ENCODE data around the gene ZFR2. TPM values are rescaled to one million over a fixed set of nuclear protein-coding genes. Genes with fewer than 3 reads are reported as not detected.

Gene ZFR2
- total RNA-seq, 4 donors from 2014 or later: not detected

DNA sequence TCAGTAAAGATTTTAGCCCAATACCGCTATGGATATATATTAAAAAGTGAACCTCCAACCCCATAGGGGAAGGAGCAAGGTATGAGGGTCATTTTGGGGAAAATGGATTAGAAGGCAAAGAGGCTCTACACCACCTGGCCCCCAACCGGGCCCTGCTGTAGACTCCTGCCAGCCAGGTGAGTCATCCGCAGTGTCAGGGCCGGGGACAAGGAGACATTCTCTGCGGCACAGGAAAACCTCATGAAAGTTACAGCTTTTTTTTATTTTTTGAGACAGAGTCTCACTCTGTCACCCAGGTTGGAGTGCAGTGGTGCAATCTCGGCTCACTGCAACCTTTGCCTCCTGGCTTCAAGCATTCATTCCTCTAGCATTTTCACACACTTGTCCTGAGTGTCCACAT lies 32.0 kb downstream of the ZFR2 start:
- no peak for DNase-seq
- H3K27ac ChIP-seq: no peak overlapping the region
- no peaks in the 10 kb centered on the region for H3K9me3 ChIP-seq
- H3K4me3 ChIP-seq: no peak overlapping the region
- no peak for TF ChIP-seq POLR2A (IDR thresholded peaks at IDR 0.05)
- TF ChIP-seq, protein P1, sequence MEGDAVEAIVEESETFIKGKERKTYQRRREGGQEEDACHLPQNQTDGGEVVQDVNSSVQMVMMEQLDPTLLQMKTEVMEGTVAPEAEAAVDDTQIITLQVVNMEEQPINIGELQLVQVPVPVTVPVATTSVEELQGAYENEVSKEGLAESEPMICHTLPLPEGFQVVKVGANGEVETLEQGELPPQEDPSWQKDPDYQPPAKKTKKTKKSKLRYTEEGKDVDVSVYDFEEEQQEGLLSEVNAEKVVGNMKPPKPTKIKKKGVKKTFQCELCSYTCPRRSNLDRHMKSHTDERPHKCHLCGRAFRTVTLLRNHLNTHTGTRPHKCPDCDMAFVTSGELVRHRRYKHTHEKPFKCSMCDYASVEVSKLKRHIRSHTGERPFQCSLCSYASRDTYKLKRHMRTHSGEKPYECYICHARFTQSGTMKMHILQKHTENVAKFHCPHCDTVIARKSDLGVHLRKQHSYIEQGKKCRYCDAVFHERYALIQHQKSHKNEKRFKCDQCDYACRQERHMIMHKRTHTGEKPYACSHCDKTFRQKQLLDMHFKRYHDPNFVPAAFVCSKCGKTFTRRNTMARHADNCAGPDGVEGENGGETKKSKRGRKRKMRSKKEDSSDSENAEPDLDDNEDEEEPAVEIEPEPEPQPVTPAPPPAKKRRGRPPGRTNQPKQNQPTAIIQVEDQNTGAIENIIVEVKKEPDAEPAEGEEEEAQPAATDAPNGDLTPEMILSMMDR (IDR thresholded peaks at IDR 0.05): no peak
- no peaks in the 10 kb centered on the region for H3K27me3 ChIP-seq
- intact Hi-C loops (cut with DNase I; ENCODE audit: low total_unique reads): no loop called here
- H3K4me1 ChIP-seq: no peaks in the 10 kb centered on the region
- no peaks in the 10 kb centered on the region for H3K36me3 ChIP-seq

DNA sequence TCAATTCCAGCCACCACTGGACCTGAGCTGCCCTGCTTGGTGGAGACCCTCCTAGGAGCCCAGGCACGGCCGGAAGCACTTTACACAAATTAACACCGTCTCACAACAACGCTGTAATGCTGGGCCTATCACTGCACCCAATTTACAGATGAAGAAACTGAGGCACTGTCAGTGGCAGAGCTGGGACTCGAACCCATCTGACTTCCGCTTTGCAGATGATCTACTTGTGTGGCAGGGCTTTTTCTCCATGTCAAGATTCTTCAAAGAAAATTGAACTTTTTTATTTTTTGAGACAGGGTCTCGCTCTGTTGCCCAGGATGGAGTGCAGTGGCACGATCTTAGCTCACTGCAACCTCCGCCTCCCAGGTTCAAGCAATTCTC lies 33.8 kb downstream of the ZFR2 start:
- Histone ChIP-seq H3K36me3 (no peaks in the 10 kb centered on the region), H3K4me1 (no peaks in the 10 kb centered on the region), H3K9me3 (no peaks in the 10 kb centered on the region), H3K4me3 (no peak overlapping the region), H3K27ac (no peak overlapping the region), H3K27me3 (no peaks in the 10 kb centered on the region)
- intact Hi-C loops (cut with DNase I; ENCODE audit: low total_unique reads): no loop called here
- DNase-seq: no peak
- no peak for TF ChIP-seq POLR2A (IDR thresholded peaks at IDR 0.05)
- TF ChIP-seq, protein P1 (IDR thresholded peaks at IDR 0.05): no peak

DNA sequence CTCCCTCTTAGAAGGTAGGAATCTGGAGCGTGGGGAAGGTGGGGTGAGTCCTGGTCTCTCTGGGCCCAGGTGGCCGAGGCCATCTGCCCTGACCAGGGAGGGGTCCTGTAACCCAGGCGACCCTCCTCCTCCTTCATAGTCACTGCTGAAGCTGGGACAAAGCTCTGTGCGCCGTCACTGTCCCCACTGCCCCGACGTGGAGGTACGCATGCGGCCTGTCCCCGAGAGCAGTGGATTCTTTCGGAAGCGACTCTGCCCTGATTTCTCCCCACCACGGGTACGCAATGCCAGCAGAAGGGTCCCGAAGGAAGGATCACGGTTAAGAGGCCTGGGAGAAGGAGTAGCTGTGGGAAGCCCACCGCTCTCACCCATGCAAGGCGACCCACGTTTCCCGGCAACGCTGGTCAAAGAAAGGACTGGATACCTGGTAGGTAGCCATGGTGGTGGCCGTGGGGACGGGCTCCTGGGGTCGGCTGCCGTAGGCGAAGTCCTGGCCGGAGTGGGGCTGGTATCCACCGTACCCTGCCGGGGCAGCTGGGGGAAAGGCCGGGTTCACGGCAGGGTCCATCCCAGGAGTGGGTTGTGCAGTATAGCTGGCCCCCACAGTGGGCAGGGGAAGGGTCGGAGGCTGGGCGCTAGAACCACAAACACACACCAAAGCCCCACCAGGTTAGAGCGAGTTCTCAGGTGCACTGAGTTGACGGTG lies 34.3 kb downstream of the ZFR2 start:
- intact Hi-C loops (cut with DNase I; ENCODE audit: low total_unique reads): no loop called here
- H3K4me3 ChIP-seq: no peak overlapping the region
- no peaks in the 10 kb centered on the region for H3K27me3 ChIP-seq
- H3K9me3 ChIP-seq: no peaks in the 10 kb centered on the region
- no peak for DNase-seq
- H3K36me3 ChIP-seq: no peaks in the 10 kb centered on the region
- TF ChIP-seq, protein P1 (IDR thresholded peaks at IDR 0.05): no peak
- TF ChIP-seq POLR2A (IDR thresholded peaks at IDR 0.05): no peak
- no peaks in the 10 kb centered on the region for H3K4me1 ChIP-seq
- H3K27ac ChIP-seq: no peak overlapping the region

DNA sequence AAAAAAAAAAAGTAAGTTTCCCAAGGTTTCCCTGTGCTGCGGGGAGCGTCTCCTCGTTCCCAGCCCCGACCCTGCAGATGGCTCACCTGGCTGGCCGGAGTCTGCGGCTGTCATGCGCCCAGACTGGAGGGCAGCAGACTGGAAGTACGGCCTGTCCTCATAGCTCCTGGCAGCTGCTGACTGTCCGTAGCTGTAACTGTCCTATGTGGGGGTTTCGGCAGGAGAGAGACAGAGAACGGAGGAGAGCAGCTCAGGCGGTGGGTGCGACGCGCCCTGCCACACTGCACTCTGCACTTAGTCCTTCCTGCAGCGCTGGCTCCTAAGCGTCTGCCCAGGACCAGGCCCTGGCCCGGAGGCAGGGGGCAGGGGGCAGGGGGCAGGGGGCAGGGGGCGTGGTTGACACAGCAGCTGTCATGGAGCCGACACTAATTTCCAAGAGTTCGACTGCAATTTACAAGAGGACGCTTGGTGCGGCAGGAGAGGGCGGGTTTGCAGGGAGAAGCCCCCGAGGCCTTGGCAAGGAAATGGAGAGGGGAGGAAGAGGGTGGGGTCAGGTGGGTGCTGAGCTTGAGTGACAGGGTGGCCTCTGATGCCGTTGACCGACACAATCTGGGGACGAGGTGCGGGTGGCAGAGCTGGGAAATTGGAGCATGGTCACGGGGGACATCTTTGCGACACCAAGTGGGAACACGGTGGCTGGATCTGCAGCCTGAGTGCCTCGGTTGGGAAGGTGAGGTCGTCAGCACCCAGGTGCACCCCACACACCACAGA lies 35.1 kb downstream of the ZFR2 start:
- no peak for DNase-seq
- Histone ChIP-seq H3K27me3 (no peaks in the 10 kb centered on the region), H3K4me3 (no peak overlapping the region), H3K27ac (no peak overlapping the region), H3K4me1 (no peaks in the 10 kb centered on the region), H3K36me3 (no peaks in the 10 kb centered on the region), H3K9me3 (no peaks in the 10 kb centered on the region)
- TF ChIP-seq, protein P1 (IDR thresholded peaks at IDR 0.05): no peak
- no peak for TF ChIP-seq POLR2A (IDR thresholded peaks at IDR 0.05)
- intact Hi-C loops (cut with DNase I; ENCODE audit: low total_unique reads): no loop called here

DNA sequence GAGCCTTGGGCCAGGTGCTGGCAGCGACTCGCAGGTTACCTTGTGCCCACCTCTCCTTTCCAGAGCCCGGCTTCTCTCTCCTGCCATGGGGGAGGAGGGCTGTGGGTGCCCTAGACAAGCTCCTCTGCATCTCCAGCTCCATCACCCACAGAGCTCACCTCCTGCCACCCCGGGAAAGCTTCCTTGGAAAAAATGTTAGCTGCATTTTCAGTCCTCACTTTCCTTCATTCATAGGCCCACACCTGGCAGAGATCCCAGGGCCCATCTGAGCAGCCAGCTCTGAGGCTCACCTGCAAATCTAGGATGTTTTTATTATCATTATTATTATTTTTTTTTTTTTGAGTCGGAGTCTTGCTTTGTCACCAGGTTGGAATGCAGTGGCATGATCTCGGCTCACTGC lies 36.8 kb downstream of the ZFR2 start:
- TF ChIP-seq, protein P1 (IDR thresholded peaks at IDR 0.05): no peak
- TF ChIP-seq POLR2A (IDR thresholded peaks at IDR 0.05): no peak
- Histone ChIP-seq H3K4me1 (no peaks in the 10 kb centered on the region), H3K4me3 (no peak overlapping the region), H3K27me3 (no peaks in the 10 kb centered on the region), H3K27ac (no peak overlapping the region), H3K9me3 (no peaks in the 10 kb centered on the region), H3K36me3 (no peaks in the 10 kb centered on the region)
- intact Hi-C loops (cut with DNase I; ENCODE audit: low total_unique reads): no loop called here
- DNase-seq: no peak
